ENCODE data around the gene NELFE. TPM values are rescaled to one million over a fixed set of nuclear protein-coding genes. Genes with fewer than 3 reads are reported as not detected.

NELFE gene
- total and polyA plus RNA-seq, 2 of the 13 experiments (the other 11 are each of a cell fraction or from before 2014, with no cell fraction given) = 51.3 to 69.8 TPM

DNA sequence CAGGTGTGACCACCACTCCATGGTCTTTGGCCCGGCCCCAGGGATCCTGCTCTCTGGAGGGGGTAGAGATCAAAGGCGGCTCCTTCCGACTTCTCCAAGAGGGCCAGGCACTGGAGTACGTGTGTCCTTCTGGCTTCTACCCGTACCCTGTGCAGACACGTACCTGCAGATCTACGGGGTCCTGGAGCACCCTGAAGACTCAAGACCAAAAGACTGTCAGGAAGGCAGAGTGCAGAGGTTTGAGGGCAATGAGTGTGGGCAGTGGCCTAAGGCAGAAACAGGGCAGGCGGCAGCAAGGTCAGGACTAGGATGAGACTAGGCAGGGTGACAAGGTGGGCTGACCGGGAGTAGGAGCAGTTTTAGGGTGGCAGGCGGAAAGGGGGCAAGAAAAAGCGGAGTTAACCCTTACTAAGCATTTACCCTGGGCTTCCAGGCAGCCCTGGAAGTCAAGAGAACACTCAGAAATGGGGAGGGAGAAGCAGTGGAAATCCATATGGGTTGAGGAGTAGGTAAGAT, 12.3 kb downstream of the NELFE start (continued):
- TF ChIP-seq, protein P1, sequence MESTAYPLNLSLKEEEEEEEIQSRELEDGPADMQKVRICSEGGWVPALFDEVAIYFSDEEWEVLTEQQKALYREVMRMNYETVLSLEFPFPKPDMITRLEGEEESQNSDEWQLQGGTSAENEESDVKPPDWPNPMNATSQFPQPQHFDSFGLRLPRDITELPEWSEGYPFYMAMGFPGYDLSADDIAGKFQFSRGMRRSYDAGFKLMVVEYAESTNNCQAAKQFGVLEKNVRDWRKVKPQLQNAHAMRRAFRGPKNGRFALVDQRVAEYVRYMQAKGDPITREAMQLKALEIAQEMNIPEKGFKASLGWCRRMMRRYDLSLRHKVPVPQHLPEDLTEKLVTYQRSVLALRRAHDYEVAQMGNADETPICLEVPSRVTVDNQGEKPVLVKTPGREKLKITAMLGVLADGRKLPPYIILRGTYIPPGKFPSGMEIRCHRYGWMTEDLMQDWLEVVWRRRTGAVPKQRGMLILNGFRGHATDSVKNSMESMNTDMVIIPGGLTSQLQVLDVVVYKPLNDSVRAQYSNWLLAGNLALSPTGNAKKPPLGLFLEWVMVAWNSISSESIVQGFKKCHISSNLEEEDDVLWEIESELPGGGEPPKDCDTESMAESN (CRISPR knock-in tag; conservative IDR thresholded peaks at IDR 0.05) = no peak
- TF ChIP-seq ERF (CRISPR knock-in tag; IDR thresholded peaks at IDR 0.05) (no peak), NBN (conservative IDR thresholded peaks at IDR 0.05) (no peak), ZNF652 (CRISPR knock-in tag; IDR thresholded peaks at IDR 0.05; ENCODE audit: borderline replicate concordance, low read depth) (peak; percentile 60; the same call in 1 of the 2 replicates), GATAD1 (CRISPR knock-in tag; IDR thresholded peaks at IDR 0.05) (no peak), ZNF180 (CRISPR knock-in tag; IDR thresholded peaks at IDR 0.05; ENCODE audit: borderline replicate concordance, low read depth) (no peak), NRL (CRISPR knock-in tag; IDR thresholded peaks at IDR 0.05; ENCODE audit: borderline replicate concordance) (peak; percentile 63), ZNF883 (CRISPR knock-in tag; IDR thresholded peaks at IDR 0.05; ENCODE audit: not compliant biosample characterization) (no peak), ZNF766 (CRISPR knock-in tag; IDR thresholded peaks at IDR 0.05; ENCODE audit: borderline replicate concordance) (no peak), CHCHD3 (CRISPR knock-in tag; IDR thresholded peaks at IDR 0.05) (no peak), RFXAP (CRISPR knock-in tag; IDR thresholded peaks at IDR 0.05; ENCODE audit: borderline replicate concordance) (no peak), JARID2 (CRISPR knock-in tag; IDR thresholded peaks at IDR 0.05; ENCODE audit: insufficient replicate concordance) (no peak), KLF12 (CRISPR knock-in tag; IDR thresholded peaks at IDR 0.05; ENCODE audit: borderline replicate concordance) (no peak), TBL1XR1 (IDR thresholded peaks at IDR 0.05; ENCODE audit: borderline replicate concordance, low read length, partially characterized antibody) (no peak), MED1 (CRISPR knock-in tag; IDR thresholded peaks at IDR 0.05) (no peak), KAT2B (IDR thresholded peaks at IDR 0.05; ENCODE audit: borderline replicate concordance, low read depth, low read length) (no peak), NCOA1 (CRISPR knock-in tag; IDR thresholded peaks at IDR 0.05) (peak; percentile 64; the same call in 1 of the 2 replicates), ZSCAN22 (CRISPR knock-in tag; IDR thresholded peaks at IDR 0.05) (no peak), ZFYVE20 (CRISPR knock-in tag; IDR thresholded peaks at IDR 0.05; ENCODE audit: borderline replicate concordance, low read depth) (no peak)
- TF ChIP-seq, protein P2, sequence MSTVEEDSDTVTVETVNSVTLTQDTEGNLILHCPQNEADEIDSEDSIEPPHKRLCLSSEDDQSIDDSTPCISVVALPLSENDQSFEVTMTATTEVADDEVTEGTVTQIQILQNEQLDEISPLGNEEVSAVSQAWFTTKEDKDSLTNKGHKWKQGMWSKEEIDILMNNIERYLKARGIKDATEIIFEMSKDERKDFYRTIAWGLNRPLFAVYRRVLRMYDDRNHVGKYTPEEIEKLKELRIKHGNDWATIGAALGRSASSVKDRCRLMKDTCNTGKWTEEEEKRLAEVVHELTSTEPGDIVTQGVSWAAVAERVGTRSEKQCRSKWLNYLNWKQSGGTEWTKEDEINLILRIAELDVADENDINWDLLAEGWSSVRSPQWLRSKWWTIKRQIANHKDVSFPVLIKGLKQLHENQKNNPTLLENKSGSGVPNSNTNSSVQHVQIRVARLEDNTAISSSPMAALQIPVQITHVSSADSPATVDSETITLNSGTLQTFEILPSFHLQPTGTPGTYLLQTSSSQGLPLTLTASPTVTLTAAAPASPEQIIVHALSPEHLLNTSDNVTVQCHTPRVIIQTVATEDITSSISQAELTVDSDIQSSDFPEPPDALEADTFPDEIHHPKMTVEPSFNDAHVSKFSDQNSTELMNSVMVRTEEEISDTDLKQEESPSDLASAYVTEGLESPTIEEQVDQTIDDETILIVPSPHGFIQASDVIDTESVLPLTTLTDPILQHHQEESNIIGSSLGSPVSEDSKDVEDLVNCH (CRISPR knock-in tag; IDR thresholded peaks at IDR 0.05) = no peak
- TF ChIP-seq, protein P3, sequence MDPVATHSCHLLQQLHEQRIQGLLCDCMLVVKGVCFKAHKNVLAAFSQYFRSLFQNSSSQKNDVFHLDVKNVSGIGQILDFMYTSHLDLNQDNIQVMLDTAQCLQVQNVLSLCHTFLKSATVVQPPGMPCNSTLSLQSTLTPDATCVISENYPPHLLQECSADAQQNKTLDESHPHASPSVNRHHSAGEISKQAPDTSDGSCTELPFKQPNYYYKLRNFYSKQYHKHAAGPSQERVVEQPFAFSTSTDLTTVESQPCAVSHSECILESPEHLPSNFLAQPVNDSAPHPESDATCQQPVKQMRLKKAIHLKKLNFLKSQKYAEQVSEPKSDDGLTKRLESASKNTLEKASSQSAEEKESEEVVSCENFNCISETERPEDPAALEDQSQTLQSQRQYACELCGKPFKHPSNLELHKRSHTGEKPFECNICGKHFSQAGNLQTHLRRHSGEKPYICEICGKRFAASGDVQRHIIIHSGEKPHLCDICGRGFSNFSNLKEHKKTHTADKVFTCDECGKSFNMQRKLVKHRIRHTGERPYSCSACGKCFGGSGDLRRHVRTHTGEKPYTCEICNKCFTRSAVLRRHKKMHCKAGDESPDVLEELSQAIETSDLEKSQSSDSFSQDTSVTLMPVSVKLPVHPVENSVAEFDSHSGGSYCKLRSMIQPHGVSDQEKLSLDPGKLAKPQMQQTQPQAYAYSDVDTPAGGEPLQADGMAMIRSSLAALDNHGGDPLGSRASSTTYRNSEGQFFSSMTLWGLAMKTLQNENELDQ (CRISPR knock-in tag; IDR thresholded peaks at IDR 0.05; ENCODE audit: borderline replicate concordance) = no peak
- TF ChIP-seq, protein P4, sequence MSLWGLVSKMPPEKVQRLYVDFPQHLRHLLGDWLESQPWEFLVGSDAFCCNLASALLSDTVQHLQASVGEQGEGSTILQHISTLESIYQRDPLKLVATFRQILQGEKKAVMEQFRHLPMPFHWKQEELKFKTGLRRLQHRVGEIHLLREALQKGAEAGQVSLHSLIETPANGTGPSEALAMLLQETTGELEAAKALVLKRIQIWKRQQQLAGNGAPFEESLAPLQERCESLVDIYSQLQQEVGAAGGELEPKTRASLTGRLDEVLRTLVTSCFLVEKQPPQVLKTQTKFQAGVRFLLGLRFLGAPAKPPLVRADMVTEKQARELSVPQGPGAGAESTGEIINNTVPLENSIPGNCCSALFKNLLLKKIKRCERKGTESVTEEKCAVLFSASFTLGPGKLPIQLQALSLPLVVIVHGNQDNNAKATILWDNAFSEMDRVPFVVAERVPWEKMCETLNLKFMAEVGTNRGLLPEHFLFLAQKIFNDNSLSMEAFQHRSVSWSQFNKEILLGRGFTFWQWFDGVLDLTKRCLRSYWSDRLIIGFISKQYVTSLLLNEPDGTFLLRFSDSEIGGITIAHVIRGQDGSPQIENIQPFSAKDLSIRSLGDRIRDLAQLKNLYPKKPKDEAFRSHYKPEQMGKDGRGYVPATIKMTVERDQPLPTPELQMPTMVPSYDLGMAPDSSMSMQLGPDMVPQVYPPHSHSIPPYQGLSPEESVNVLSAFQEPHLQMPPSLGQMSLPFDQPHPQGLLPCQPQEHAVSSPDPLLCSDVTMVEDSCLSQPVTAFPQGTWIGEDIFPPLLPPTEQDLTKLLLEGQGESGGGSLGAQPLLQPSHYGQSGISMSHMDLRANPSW (CRISPR knock-in tag; IDR thresholded peaks at IDR 0.05; ENCODE audit: borderline replicate concordance) = no peak
